ENCODE measurements around the gene ARRDC5. TPM values are rescaled to one million over a fixed set of nuclear protein-coding genes. Genes with fewer than 3 reads are reported as not detected.
"Not testable (repeated sequence)": the region's sequence is repeated elsewhere in the genome, so short reads cannot be mapped to it uniquely, and the experiment has no call there.

ARRDC5 gene
- polyA plus RNA-seq, result under 1 TPM in 2 of 3 donors, not detected in 1; 0.05 to 0.09 TPM

GRCh38 chr19:4902796-4903195 lies at the start of gene ARRDC5:
Gene ARRDC5 (minus strand): TSS chr19:4902896. CDS start chr19:4902825, 71 bp downstream.
- H3K27ac ChIP-seq (ENCODE audit: low read depth, low read length), result no peak within 1 kb of the TSS
- WGBS, 3 donors, result 69 to 77% (median 75%) methylated on average over 7 of the region's 7 CpGs

GRCh38 chr19:4951656-4952055 lies 49.0 kb upstream of the ARRDC5 start:
- 66 to 89% (median 80%) methylated on average over 11 of the region's 11 CpGs for WGBS, 3 donors
- H3K27ac ChIP-seq (ENCODE audit: low read depth, low read length), result no peak overlapping the region

DNA sequence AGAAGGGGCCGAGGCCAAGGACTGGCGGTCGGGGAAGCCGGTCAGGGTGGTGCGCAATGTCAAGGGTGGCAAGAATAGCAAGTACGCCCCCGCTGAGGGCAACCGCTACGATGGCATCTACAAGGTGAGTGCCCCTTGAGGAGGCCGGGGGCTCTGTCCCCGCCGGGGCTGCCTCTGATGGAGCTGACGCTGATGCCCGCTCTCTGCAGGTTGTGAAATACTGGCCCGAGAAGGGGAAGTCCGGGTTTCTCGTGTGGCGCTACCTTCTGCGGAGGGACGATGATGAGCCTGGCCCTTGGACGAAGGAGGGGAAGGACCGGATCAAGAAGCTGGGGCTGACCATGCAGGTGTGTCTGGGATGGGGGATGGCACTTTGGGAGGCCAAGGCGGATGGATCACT lies 48.0 kb upstream of the ARRDC5 start:
- 77 to 97% (median 84%) methylated on average over 19 to 23 of the region's 23 CpGs for WGBS, 3 donors
- not testable (repeated sequence) for H3K27ac ChIP-seq (ENCODE audit: low read depth, low read length)

DNA sequence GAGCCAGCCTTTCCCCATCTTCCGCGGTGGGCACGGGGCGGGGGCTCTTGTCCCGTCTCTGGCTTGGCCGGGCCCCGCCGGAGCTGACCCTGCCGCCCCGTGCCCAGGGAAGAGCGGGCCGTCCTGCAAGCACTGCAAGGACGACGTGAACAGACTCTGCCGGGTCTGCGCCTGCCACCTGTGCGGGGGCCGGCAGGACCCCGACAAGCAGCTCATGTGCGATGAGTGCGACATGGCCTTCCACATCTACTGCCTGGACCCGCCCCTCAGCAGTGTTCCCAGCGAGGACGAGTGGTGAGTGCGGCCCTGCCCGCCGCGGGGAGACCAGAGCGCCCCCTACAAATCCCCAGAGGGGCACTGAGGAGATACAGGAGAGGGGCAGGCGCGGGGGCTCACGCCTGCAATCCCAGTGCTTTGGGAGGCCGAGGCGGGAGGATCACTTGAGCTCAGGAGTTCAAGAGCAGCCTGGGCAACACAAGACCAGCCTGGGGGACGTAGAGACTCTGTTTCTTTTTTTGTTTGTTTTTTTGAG lies 39.0 kb upstream of the ARRDC5 start:
- 96 to 98% (median 97%) methylated on average over 33 to 35 of the region's 35 CpGs for WGBS, 3 donors

DNA sequence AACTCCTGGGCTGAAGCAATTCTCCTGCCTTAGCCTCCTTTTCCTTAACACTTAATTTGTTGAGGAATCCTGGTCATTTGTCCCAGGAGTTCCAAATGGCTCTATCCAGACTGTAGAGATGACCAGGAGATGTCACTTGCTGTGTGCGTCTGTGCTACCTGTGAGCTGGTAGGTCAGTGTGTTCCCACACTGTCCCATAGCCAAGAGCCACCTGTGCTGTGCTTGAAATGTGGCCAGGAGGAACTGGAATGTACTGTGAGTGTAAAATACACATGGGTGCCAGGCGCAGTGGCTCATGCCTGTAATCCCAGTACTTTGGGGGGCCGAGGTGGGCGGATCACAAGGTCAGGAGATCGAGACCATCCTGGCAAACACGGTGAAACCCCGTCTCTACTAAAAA lies 36.8 kb upstream of the ARRDC5 start:
- WGBS, 3 donors, result 87 to 95% (median 91%) methylated on average over 7 of the region's 7 CpGs
- H3K27ac ChIP-seq (ENCODE audit: low read depth, low read length), result no peak overlapping the region

More for the DNA sequence above, 39.0 kb upstream of the ARRDC5 start:
- H3K27ac ChIP-seq (ENCODE audit: low read depth, low read length), result not testable (repeated sequence)

DNA sequence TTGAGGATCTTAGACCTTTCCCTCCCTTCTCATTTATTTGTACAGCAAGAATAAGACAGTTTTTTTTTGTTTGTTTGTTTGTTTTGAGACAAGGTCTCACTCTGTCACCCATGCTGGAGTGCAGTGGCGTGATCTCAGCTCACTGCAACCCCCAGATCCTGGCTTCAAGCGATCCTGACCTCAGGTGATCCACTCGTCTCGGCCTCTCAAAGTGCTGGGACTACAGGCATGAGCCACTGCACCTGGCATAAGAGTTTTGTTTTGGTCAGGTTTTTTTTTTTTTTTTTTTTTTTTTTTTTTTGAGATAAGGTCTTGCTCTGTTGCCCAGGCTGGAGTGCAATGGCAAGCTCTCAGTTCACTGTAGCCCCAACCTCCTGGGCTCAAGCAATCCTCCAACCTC lies 35.8 kb upstream of the ARRDC5 start:
- H3K27ac ChIP-seq (ENCODE audit: low read depth, low read length), result not testable (repeated sequence)
- WGBS, 3 donors, result 63 to 95% (median 94%) methylated on average over 4 of the region's 4 CpGs

- no peak overlapping the region for H3K27ac ChIP-seq (ENCODE audit: low read depth, low read length)
- WGBS, 3 donors, result 94 to 96% (median 95%) methylated on average over 7 of the region's 7 CpGs
These were observed 34.4 kb upstream of the ARRDC5 start for GRCh38 chr19:4937060-4937459.

GRCh38 chr19:4935444-4935843 lies 32.7 kb upstream of the ARRDC5 start:
- 81 to 95% (median 93%) methylated on average over 8 of the region's 8 CpGs for WGBS, 3 donors
- H3K27ac ChIP-seq (ENCODE audit: low read depth, low read length), result no peak overlapping the region

DNA sequence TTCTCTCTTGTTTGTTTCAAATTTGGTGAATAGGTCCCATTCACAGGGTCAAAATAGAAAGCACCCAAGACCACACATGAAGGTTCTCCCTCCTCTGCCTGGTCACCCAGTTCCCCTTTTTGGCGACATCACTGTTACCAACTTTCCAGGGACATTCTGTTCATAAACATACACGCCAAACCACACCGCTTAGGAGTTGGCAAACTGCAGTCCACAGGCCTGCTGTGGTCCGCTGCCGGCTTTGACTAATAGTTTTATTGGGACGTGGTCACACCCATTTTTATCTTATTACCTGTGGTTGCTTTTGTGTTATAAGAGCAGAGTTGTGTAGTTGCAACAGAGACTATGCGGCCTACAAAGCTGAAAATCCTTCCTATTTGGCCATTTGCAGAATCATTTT lies 30.8 kb upstream of the ARRDC5 start:
- WGBS, 3 donors, result 64 to 93% (median 69%) methylated on average over 7 of the region's 7 CpGs
- no peak overlapping the region for H3K27ac ChIP-seq (ENCODE audit: low read depth, low read length)

- no peak overlapping the region for H3K27ac ChIP-seq (ENCODE audit: low read depth, low read length)
- 96 to 97% (median 97%) methylated on average over 29 to 32 of the region's 32 CpGs for WGBS, 3 donors
These were observed 30.0 kb upstream of the ARRDC5 start for GRCh38 chr19:4932711-4933110.

DNA sequence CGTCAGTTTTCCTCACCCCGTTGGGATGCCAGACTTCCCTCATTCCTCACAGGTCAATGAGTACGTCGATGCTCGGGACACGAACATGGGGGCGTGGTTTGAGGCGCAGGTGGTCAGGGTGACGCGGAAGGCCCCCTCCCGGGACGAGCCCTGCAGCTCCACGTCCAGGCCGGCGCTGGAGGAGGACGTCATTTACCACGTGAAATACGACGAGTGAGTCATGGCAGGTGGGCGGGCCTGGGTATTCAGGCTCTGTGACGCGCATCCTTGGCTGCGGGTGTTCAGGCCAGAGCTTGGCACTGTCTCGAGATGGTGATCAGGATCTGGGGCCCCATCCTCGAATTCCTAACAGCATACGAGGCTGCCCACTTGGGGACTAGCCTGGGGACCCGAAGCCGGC lies 28.0 kb upstream of the ARRDC5 start:
- no peak overlapping the region for H3K27ac ChIP-seq (ENCODE audit: low read depth, low read length)
- 94 to 95% (median 95%) methylated on average over 28 of the region's 28 CpGs for WGBS, 3 donors

GRCh38 chr19:4929186-4929585 lies 26.5 kb upstream of the ARRDC5 start:
- no peak overlapping the region for H3K27ac ChIP-seq (ENCODE audit: low read depth, low read length)
- 91 to 93% (median 91%) methylated on average over 21 to 22 of the region's 22 CpGs for WGBS, 3 donors

- 90 to 95% (median 93%) methylated on average over 21 of the region's 21 CpGs for WGBS, 3 donors
These were observed 20.6 kb upstream of the ARRDC5 start for GRCh38 chr19:4923276-4923747.

GRCh38 chr19:4922530-4923275 lies 20.0 kb upstream of the ARRDC5 start:
- no peak overlapping the region for H3K27ac ChIP-seq (ENCODE audit: low read depth, low read length)
- WGBS, 3 donors, result 64 to 89% (median 66%) methylated on average over 22 of the region's 22 CpGs

More at GRCh38 chr19:4923276-4923747, 20.6 kb upstream of the ARRDC5 start:
- no peak overlapping the region for H3K27ac ChIP-seq (ENCODE audit: low read depth, low read length)

DNA sequence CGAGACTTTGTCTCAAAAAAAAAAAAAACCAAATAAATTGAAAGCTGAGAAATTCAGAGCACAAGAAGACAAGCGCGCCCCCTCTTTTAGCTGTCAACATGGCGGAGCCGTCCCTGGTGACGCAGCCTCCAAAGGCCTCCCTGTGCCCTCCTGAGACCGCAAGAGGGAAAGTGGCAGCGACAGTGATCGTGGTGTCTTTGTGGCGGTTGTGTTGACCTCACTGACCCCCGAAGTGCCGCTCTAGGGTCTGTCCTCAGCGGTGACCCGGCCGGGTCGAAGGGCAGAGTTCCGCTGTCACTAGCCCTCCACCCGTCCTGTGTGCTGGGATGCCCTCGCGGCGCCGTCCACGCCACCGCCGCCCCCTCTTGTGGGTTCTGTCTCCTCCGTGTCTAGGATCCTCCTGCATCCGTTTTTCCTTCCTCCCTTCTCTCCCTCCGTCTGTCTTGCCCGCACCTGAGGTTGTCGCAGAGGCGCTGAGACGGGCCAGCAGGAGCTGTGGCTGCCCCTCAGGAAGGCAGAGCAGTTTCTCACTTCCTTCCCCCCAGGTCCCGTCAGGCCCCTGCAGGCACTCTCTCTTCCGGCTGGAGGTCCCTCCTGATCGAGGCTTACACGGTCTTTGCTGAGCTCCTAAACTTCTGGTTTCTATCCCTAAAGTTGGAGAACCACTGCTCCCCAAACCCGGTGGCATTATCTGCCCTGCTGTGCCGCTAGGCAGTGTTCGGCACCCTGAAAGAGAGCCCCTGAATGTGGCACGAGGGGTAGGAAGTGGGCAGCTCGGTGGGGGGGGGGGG lies 13.8 kb upstream of the ARRDC5 start:
- H3K27ac ChIP-seq (ENCODE audit: low read depth, low read length), result no peak overlapping the region
- WGBS, 3 donors, result 46 to 81% (median 65%) methylated on average over 40 to 41 of the region's 41 CpGs

- H3K27ac ChIP-seq (ENCODE audit: low read depth, low read length), result no peak overlapping the region
- 72 to 78% (median 75%) methylated on average over 23 of the region's 23 CpGs for WGBS, 3 donors
These were observed 12.2 kb upstream of the ARRDC5 start for GRCh38 chr19:4914736-4915501.

GRCh38 chr19:4913996-4914735 lies 11.5 kb upstream of the ARRDC5 start:
- 81 to 89% (median 88%) methylated on average over 24 of the region's 24 CpGs for WGBS, 3 donors
- no peak overlapping the region for H3K27ac ChIP-seq (ENCODE audit: low read depth, low read length)

Data from adipose tissue (tissue), 3 donors.